Spleen (tissue), 11 donors: ENCODE measurements around the gene OSBPL7. TPM values are rescaled to one million over a fixed set of nuclear protein-coding genes. Genes with fewer than 3 reads are reported as not detected.
A peak's percentile ranks its signal among the peaks of the same experiment; 100 is the strongest.

ENCODE experiments used
- DNase-seq: peaks from one replicate; pipeline ENCODE4 v3.0.0-alpha.2; 2020
- H3K27ac ChIP-seq, 8 donors: fragments of 200-600 bp; sonication (generic) in 7 of 8; 1 replicate in 4 of 8; 2 replicates in 4 of 8; pipeline versions ENCODE4 v1.5.0 to v1.8.0; 2016 to 2021; ENCODE audit warnings: inconsistent platforms in 4 of 8, mild to moderate bottlenecking in 4 of 8, moderate library complexity in 1 of 8
- H3K27me3 ChIP-seq, 7 donors: fragments of 200-600 bp; sonication (generic) in 6 of 7; replicated peaks in 1 of 7; 1 replicate in 4 of 7; 2 replicates in 3 of 7; pipeline versions ENCODE4 v1.5.0 to v1.8.0; 2016 to 2021; ENCODE audit warnings: inconsistent platforms in 3 of 7, mild to moderate bottlenecking in 1 of 7
- H3K36me3 ChIP-seq, 6 donors: fragments of 200-600 bp; sonication (generic) in 5 of 6; 1 replicate in 4 of 6; 2 replicates in 2 of 6; pipeline versions ENCODE4 v1.5.0 to v1.8.0; 2016 to 2021; ENCODE audit warnings: inconsistent platforms in 2 of 6
- H3K4me1 ChIP-seq, 6 donors: fragments of 200-600 bp; sonication (generic) in 5 of 6; 1 replicate in 3 of 6; 2 replicates in 3 of 6; pipeline versions ENCODE4 v1.5.0 to v1.8.0; 2016 to 2021; ENCODE audit warnings: inconsistent platforms in 3 of 6
- H3K4me3 ChIP-seq, 8 donors: fragments of 200-600 bp; sonication (generic) in 7 of 8; 1 replicate in 4 of 8; 2 replicates in 4 of 8; pipeline versions ENCODE4 v1.5.0 to v1.8.0; 2016 to 2021; ENCODE audit warnings: inconsistent platforms in 4 of 8, mild to moderate bottlenecking in 4 of 8, moderate library complexity in 2 of 8
- H3K9me3 ChIP-seq, 8 donors: fragments of 200-600 bp; sonication (generic) in 7 of 8; 1 replicate in 4 of 8; 2 replicates in 4 of 8; pipeline versions ENCODE4 v1.5.0 to v1.8.0; 2016 to 2021; ENCODE audit warnings: inconsistent platforms in 4 of 8
- CTCF ChIP-seq, 11 experiments: fragments of 200-600 bp in 7 of 11; fragments of 450-650 bp in 4 of 11; sonication (generic) in 4 of 11; IDR thresholded peaks in 8 of 11; conservative IDR thresholded peaks in 3 of 11; 1 replicate in 7 of 11; 2 replicates in 4 of 11; pipeline versions ENCODE4 v1.4.0 to v1.8.0; 2016 to 2021; ENCODE audit warnings: antibody characterized with exemption in 11 of 11, inconsistent platforms in 4 of 11, mild to moderate bottlenecking in 1 of 11
- POLR2A ChIP-seq, 3 donors: fragments of 450-650 bp; IDR thresholded peaks; one replicate each; pipeline ENCODE4 v1.5.1; 2017; ENCODE audit warnings: antibody characterized with exemption in 3 of 3, mild to moderate bottlenecking in 1 of 3
- POLR2AphosphoS5 ChIP-seq, 3 donors: sonication (generic); formaldehyde crosslinking; IDR thresholded peaks; one replicate each; pipeline ENCODE4 v1.5.1; 2017; ENCODE audit warnings: antibody characterized with exemption in 3 of 3
- WGBS, 5 donors: extraction: QIAGEN DNeasy Blood & Tissue Kit in 3 of 5; methylation state at CpG; one replicate each; pipeline versions ENCODE4 v1.1.5 to v1.1.7; 2013 to 2018; 5-methylcytosine and 5-hydroxymethylcytosine counted together
- intact Hi-C: fragments of 100-400 bp; cut with DNase I; formaldehyde crosslinking; loops from one replicate; pipeline ENCODE4 v1.15.0; 2023; ENCODE audit warnings: low total_unique reads
- polyA plus RNA-seq, 3 donors: library from polyadenylated mRNA; stranded (reverse); fragments of 200-250 nt; gene quantifications; one replicate each; pipeline ENCODE4 v1.2.1, GENCODE V29; 2013
- total RNA-seq, 7 donors: library from RNA; depleted of rRNA in 3 of 7; stranded (reverse); fragments of >200 nt in 3 of 7; fragmentation: NEBNext Ultra II Directional in 4 of 7; extraction: Animal tissue kit (Norgen Biotek cat#: 25700) in 4 of 7; gene quantifications; one replicate each; pipeline versions ENCODE4 v1.1.0 to v1.2.1, GENCODE V29; 2016 to 2021
- donor health status: healthy with polysubstance abuse.
- donor health status: DM: no; HTN: no; CAD: no; lungs with moderate emphysema.
- donor health status: DM: no; HTN: no; CAD: no.
- donor health status: Bipolar disorder and iron deficiency.
- donor health status: healthy.
- donor health status: DM: no; HTN: no; CAD: no.
- donor health status: DM: yes; HTN: yes; CAD: no.

OSBPL7 gene
- total and polyA plus RNA-seq, 10 donors: 7.7 to 33.3 (median 22.3) TPM

GRCh38 chr17:47791025-47791424 lies 30.6 kb downstream of the OSBPL7 start:
- H3K36me3 ChIP-seq: no peaks in the 10 kb centered on the region
- H3K4me3 ChIP-seq: no peak overlapping the region
- intact Hi-C loops: loop anchor here (10.0 kb wide), 1 partner anchor 96 kb away; the partner anchor contains the start of gene TBKBP1
- no peak overlapping the region for H3K27ac ChIP-seq
- TF ChIP-seq POLR2AphosphoS5 (IDR thresholded peaks at IDR 0.05) (no peak), POLR2A (IDR thresholded peaks at IDR 0.05) (no peak), CTCF (IDR thresholded peaks at IDR 0.05 in 8 of 11, conservative IDR thresholded peaks at IDR 0.05 in 3 of 11) (no peak)
- H3K27me3 ChIP-seq: peaks cover 0 to 95% (median 65%) of the 10 kb centered on the region in 7 donors
- H3K9me3 ChIP-seq: no peaks in the 10 kb centered on the region
- WGBS, 5 donors: 31 to 48% (median 40%) methylated on average over 3 of the region's 3 CpGs
- no peak for DNase-seq
- H3K4me1 ChIP-seq: peaks cover 9 to 16% (median 10%) of the 10 kb centered on the region in 6 donors

- intact Hi-C loops: loop anchor here (10.0 kb wide), 1 partner anchor 95 kb away; the partner anchor contains the start of gene TBKBP1
Measured at GRCh38 chr17:47789611-47790561, 31.7 kb downstream of the OSBPL7 start.

GRCh38 chr17:47785538-47786123 lies 36.0 kb downstream of the OSBPL7 start:
- intact Hi-C loops: no loop called here

More at GRCh38 chr17:47789611-47790561, 31.7 kb downstream of the OSBPL7 start:
- peaks cover 0 to 94% (median 70%) of the 10 kb centered on the region in 7 donors for H3K27me3 ChIP-seq
- no peak for TF ChIP-seq POLR2A (IDR thresholded peaks at IDR 0.05)
- TF ChIP-seq CTCF (IDR thresholded peaks at IDR 0.05 in 8 of 11, conservative IDR thresholded peaks at IDR 0.05 in 3 of 11): peak in 10 of 11 experiments; percentile 11 to 64 (median 45)
- peak in 2 of 3 donors; percentile 10 to 47 for TF ChIP-seq POLR2AphosphoS5 (IDR thresholded peaks at IDR 0.05)
- 1 to 3% (median 2%) methylated on average over 34 to 70 of the region's 70 CpGs for WGBS, 5 donors
- DNase-seq: peak; percentile 85
- H3K36me3 ChIP-seq: no peaks in the 10 kb centered on the region
- H3K9me3 ChIP-seq: no peaks in the 10 kb centered on the region
- peak overlapping the region; percentile 14 to 69 (median 44) for H3K4me3 ChIP-seq
- H3K4me1 ChIP-seq: peaks cover 9 to 16% (median 10%) of the 10 kb centered on the region in 6 donors
- H3K27ac ChIP-seq: no peak overlapping the region

More at GRCh38 chr17:47785538-47786123, 36.0 kb downstream of the OSBPL7 start:
- Histone ChIP-seq H3K27ac (no peak overlapping the region), H3K4me1 (peaks cover 9 to 16% (median 10%) of the 10 kb centered on the region in 6 donors), H3K4me3 (no peak overlapping the region), H3K27me3 (peaks cover 0 to 80% (median 31%) of the 10 kb centered on the region in 7 donors), H3K9me3 (no peaks in the 10 kb centered on the region), H3K36me3 (no peaks in the 10 kb centered on the region)
- no peak for DNase-seq
- 30 to 47% (median 44%) methylated on average over 5 of the region's 5 CpGs for WGBS, 5 donors
- TF ChIP-seq POLR2A (IDR thresholded peaks at IDR 0.05) (no peak), CTCF (IDR thresholded peaks at IDR 0.05 in 8 of 11, conservative IDR thresholded peaks at IDR 0.05 in 3 of 11) (no peak), POLR2AphosphoS5 (IDR thresholded peaks at IDR 0.05) (no peak)
